ENCODE data around the gene PDE4B.

GRCh38 chr1:66323958-66324625, 531.4 kb downstream of the PDE4B start:
- TF ChIP-seq, protein P1, sequence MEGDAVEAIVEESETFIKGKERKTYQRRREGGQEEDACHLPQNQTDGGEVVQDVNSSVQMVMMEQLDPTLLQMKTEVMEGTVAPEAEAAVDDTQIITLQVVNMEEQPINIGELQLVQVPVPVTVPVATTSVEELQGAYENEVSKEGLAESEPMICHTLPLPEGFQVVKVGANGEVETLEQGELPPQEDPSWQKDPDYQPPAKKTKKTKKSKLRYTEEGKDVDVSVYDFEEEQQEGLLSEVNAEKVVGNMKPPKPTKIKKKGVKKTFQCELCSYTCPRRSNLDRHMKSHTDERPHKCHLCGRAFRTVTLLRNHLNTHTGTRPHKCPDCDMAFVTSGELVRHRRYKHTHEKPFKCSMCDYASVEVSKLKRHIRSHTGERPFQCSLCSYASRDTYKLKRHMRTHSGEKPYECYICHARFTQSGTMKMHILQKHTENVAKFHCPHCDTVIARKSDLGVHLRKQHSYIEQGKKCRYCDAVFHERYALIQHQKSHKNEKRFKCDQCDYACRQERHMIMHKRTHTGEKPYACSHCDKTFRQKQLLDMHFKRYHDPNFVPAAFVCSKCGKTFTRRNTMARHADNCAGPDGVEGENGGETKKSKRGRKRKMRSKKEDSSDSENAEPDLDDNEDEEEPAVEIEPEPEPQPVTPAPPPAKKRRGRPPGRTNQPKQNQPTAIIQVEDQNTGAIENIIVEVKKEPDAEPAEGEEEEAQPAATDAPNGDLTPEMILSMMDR (IDR thresholded peaks at IDR 0.05) = no peak
- no peak for TF ChIP-seq POLR2A (IDR thresholded peaks at IDR 0.05)

Measured in sigmoid colon (tissue), 3 donors.